Mesothelial cell of epicardium (in vitro differentiated cells): ENCODE data around the gene SPAAR. TPM values are rescaled to one million over a fixed set of nuclear protein-coding genes. Genes with fewer than 3 reads are reported as not detected.
"Not testable (repeated sequence)": the region's sequence is repeated elsewhere in the genome, so short reads cannot be mapped to it uniquely, and the experiment has no call there.

ENCODE experiments used
- DNase-seq, 2 experiments: peaks; one replicate each; pipeline ENCODE4 v3.0.0; 2021; ENCODE audit warnings: low spot score in 2 of 2; ENCODE audit not compliant: unreplicated experiment in 2 of 2
- H3K27ac Mint-ChIP-seq: 2 replicates; pipeline ENCODE4 v1.8.0; 2021; ENCODE audit warnings: mixed read lengths
- H3K27me3 Mint-ChIP-seq: 2 replicates; pipeline ENCODE4 v1.8.0; 2021; ENCODE audit warnings: low read depth, mixed read lengths
- H3K36me3 Mint-ChIP-seq: 2 replicates; pipeline ENCODE4 v1.8.0; 2021; ENCODE audit warnings: mixed read lengths
- H3K4me1 Mint-ChIP-seq: 2 replicates; pipeline ENCODE4 v1.8.0; 2021; ENCODE audit warnings: mixed read lengths
- H3K4me3 Mint-ChIP-seq: 2 replicates; pipeline ENCODE4 v1.8.0; 2021; ENCODE audit warnings: mild to moderate bottlenecking, moderate library complexity, mixed read lengths
- H3K9me3 Mint-ChIP-seq: 2 replicates; pipeline ENCODE4 v1.8.0; 2021; ENCODE audit warnings: mixed read lengths
- CTCF ChIP-seq: fragments of 200-600 bp; sonication (generic); IDR thresholded peaks from one replicate; pipeline ENCODE4 v1.5.0; 2021; ENCODE audit warnings: antibody characterized with exemption; ENCODE audit not compliant: unreplicated experiment
- total RNA-seq: library from RNA; stranded (reverse); gene quantifications from 3 replicates; pipeline ENCODE4 v1.2.1, GENCODE V29; 2021

The SPAAR gene
- total RNA-seq, 1 donor from 2014 or later, result 0.47 TPM

GRCh38 chr9:35930521-35930920 lies 21.2 kb downstream of the SPAAR start:
- no peak for TF ChIP-seq CTCF
- no peaks in the 10 kb centered on the region for H3K9me3 Mint-ChIP-seq

GRCh38 chr9:35930989-35931388 lies 21.7 kb downstream of the SPAAR start:
- no peak overlapping the region for H3K27ac Mint-ChIP-seq
- peaks cover 34% of the 10 kb centered on the region for H3K27me3 Mint-ChIP-seq
- no peaks in the 10 kb centered on the region for H3K36me3 Mint-ChIP-seq
- no peaks in the 10 kb centered on the region for H3K9me3 Mint-ChIP-seq
- no peak for TF ChIP-seq CTCF
- peaks cover under 1% of the 10 kb centered on the region for H3K4me1 Mint-ChIP-seq
- DNase-seq, result no peak
- no peak overlapping the region for H3K4me3 Mint-ChIP-seq

More at GRCh38 chr9:35930521-35930920, 21.2 kb downstream of the SPAAR start:
- peaks cover 34% of the 10 kb centered on the region for H3K27me3 Mint-ChIP-seq
- no peak overlapping the region for H3K4me3 Mint-ChIP-seq
- no peak overlapping the region for H3K27ac Mint-ChIP-seq
- H3K4me1 Mint-ChIP-seq, result no peaks in the 10 kb centered on the region
- H3K36me3 Mint-ChIP-seq, result no peaks in the 10 kb centered on the region
- DNase-seq, result no peak

- Mint-ChIP-seq H3K27ac (no peak overlapping the region), H3K4me3 (no peak overlapping the region), H3K4me1 (peaks cover 4% of the 10 kb centered on the region), H3K9me3 (peaks cover 6% of the 10 kb centered on the region), H3K36me3 (no peaks in the 10 kb centered on the region), H3K27me3 (peaks cover 29% of the 10 kb centered on the region)
- DNase-seq, result no peak
- no peak for TF ChIP-seq CTCF
Observed at GRCh38 chr9:35932735-35933134, 23.4 kb downstream of the SPAAR start.

- peaks cover 29% of the 10 kb centered on the region for H3K27me3 Mint-ChIP-seq
- DNase-seq, result no peak
- H3K27ac Mint-ChIP-seq, result no peak overlapping the region
- no peak overlapping the region for H3K4me3 Mint-ChIP-seq
- H3K4me1 Mint-ChIP-seq, result peaks cover 4% of the 10 kb centered on the region
- H3K9me3 Mint-ChIP-seq, result peaks cover 6% of the 10 kb centered on the region
- H3K36me3 Mint-ChIP-seq, result no peaks in the 10 kb centered on the region
- TF ChIP-seq CTCF, result no peak
Observed at GRCh38 chr9:35933550-35934067, 24.3 kb downstream of the SPAAR start.

GRCh38 chr9:35934069-35934468 lies 24.8 kb downstream of the SPAAR start:
- H3K27ac Mint-ChIP-seq, H3K4me3 Mint-ChIP-seq, DNase-seq, H3K9me3 Mint-ChIP-seq, H3K36me3 Mint-ChIP-seq, H3K4me1 Mint-ChIP-seq: not testable (repeated sequence)
- H3K27me3 Mint-ChIP-seq, result peaks cover 25% of the 10 kb centered on the region

- H3K4me1 Mint-ChIP-seq, result peaks cover 4% of the 10 kb centered on the region
- peaks cover 19% of the 10 kb centered on the region for H3K27me3 Mint-ChIP-seq
- H3K4me3 Mint-ChIP-seq, result no peak overlapping the region
- peaks cover 6% of the 10 kb centered on the region for H3K9me3 Mint-ChIP-seq
- no peak for TF ChIP-seq CTCF
- H3K27ac Mint-ChIP-seq, result no peak overlapping the region
- DNase-seq, result no peak
- no peaks in the 10 kb centered on the region for H3K36me3 Mint-ChIP-seq
Observed at GRCh38 chr9:35935261-35935660, 26.0 kb downstream of the SPAAR start.
